SU-DHL-6 (cell line): Measurements from ENCODE around the gene TMEM273.

ENCODE experiments used
- CTCF ChIP-seq: fragments of 200-600 bp; sonication (generic); IDR thresholded peaks from one replicate; pipeline ENCODE4 v1.5.1; 2017; ENCODE audit warnings: antibody characterized with exemption, mild to moderate bottlenecking, low read length, moderate library complexity; ENCODE audit not compliant: insufficient read depth, poor library complexity, severe bottlenecking
- EZH2phosphoT487 ChIP-seq: fragments of 200-600 bp; sonication (generic), shearing (Covaris generic); conservative IDR thresholded peaks from 2 replicates; pipeline ENCODE4 v1.6.1; 2018; ENCODE audit warnings: mild to moderate bottlenecking, antibody characterized with exemption, low read length, moderate library complexity, mixed read lengths

- no peak for TF ChIP-seq CTCF
- no peak for TF ChIP-seq EZH2phosphoT487
Measured at GRCh38 chr10:49212076-49212475, 23.9 kb upstream of the TMEM273 start.
